NCI-H1048 (cell line): ENCODE results near the gene SSBP1.
"Not testable (repeated sequence)": the region's sequence is repeated elsewhere in the genome, so short reads cannot be mapped to it uniquely, and the experiment has no call there.

ENCODE experiments used
- DNase-seq: peaks from one replicate; lab custom pipeline; 2025; lab: John Stamatoyannopoulos, UW

Gene SSBP1, protein sequence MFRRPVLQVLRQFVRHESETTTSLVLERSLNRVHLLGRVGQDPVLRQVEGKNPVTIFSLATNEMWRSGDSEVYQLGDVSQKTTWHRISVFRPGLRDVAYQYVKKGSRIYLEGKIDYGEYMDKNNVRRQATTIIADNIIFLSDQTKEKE

DNA sequence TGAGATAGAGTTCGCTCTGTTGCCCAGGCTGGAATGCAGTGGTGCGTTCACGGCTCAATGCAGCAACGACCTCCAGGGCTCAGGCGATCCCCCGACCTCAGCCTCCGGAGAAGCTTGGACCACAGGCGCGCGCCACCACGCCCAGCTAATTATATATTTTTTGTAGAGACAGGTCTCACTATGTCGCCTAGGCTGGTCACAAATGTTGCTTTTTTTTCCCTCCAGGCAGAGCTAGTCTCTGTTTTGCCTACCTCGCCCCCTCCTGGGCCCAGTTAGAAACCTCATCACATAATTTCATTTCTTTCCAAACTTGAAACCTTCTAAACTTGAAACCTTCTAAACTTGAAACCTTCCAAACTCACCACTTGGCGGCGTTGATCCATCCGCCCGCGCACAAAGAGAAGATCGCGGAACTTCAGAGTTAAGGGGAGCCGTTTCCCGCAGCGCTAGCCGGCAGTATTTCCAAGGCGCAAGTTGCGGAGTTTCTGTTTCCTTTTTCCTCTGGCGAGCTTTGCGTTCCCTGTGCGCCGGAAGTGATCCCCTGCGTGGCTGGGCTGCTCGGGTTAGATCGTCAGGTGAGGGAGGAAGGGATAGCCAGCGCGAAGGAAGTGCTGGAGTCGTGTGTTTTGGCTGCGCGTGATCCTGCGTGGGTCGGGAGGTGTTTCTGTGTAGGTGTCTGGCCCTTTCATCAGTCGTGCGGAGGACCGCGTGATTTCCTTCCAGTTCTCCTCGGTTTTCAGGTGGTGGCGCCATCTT, at the start of gene SSBP1:
TSS of gene SSBP1 (plus strand) at position 523 of the 756 bp plus-strand sequence. CDS start 809 bp downstream, outside the sequence.
- peak; percentile 90 for DNase-seq

DNA sequence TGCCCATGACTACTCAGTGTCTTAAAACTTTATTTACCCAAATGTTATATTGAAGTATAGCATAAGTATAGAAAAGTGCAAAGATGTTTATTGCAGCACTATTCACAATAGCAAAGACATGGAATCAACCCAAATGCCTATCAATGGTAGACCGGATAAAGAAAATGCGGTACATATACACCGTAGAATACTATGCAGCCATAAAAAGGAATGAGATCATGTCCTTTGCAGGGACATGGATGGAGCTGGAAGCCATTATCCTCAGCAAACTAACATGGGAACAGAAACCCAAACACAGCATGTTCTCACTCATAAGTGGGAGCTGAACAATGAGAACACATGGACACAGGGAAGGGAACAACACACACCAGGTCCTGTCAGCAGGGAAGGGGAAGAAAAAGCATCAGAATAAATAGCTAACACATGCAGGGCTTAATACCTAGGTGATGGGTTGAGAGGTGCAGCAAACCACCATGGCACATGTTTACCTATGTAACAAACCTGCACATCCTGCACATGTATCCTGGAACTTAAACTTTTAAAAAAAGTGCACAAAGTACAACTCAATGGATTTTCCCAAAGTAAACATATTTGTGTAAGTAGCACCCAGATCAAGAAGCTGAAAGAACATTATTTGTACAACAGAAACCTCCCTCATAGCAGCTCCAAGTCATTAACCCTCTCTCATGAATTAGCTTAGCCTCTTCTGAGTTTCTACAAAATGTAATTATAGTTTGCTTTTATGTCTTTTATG, 48.9 kb upstream of the SSBP1 start:
- not testable (repeated sequence) for DNase-seq

GRCh38 chr7:141691540-141691939, 46.6 kb upstream of the SSBP1 start:
- no peak for DNase-seq

GRCh38 chr7:141691961-141692360, 46.2 kb upstream of the SSBP1 start:
- no peak for DNase-seq

DNA sequence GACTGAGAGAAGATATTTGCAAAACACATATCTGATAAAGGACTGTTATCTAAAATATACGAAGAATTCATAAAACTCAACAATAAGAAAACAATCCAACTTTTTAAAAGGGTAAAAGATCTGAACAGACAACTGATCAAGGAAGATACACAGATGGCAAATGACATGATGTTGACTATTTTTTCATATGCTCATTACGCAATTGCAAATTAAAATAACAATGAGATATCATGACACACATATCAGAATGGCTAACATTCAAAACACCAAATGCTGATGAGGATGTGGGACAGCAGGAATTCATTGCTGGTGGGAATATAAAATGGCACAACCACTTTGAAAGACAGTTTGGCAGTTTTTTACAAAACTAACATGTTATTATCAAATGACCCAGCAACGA, 45.1 kb upstream of the SSBP1 start:
- DNase-seq, result no peak

DNA sequence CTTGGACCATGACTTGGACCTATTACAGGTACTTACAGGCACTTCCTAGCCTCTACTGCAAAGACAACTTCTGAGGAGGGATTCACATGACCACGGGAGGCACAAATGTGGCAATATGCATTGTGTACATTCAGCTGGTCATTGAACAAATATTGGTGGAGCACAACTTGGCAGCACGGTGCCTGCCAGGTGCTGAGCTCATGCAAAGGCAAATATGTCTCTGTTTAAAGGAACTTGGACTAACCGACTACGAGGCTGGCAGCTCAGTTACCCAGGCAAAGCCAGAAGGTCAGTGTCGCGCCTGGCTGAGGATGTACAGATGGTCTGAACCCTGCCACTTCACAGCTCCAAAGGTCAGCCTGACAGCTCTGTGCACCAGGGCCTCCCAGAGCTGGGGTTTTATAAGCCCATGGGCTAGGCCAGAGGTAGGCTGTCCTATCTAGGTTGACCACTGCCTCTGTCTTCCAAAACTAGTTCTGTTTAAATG, 42.3 kb upstream of the SSBP1 start:
- no peak for DNase-seq

DNA sequence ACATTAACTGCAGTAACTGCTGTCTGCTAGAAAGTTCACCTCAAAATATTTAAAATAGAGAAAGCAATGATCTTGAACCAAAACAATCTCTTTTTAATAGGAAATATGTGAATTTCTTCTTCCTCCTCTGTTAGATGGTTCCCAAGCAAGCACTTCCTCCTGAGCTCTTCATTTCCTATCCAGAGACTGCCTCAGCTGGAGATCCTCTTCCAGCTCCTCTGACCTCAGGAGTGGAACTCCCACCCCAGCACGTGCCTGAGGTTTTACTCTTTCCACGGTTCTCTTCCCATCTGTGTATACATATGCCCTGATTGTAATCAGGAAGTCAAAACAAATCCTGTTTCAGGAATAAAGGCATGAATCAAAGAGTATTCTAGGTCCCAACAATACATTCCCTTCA, 41.8 kb upstream of the SSBP1 start:
- no peak for DNase-seq

DNA sequence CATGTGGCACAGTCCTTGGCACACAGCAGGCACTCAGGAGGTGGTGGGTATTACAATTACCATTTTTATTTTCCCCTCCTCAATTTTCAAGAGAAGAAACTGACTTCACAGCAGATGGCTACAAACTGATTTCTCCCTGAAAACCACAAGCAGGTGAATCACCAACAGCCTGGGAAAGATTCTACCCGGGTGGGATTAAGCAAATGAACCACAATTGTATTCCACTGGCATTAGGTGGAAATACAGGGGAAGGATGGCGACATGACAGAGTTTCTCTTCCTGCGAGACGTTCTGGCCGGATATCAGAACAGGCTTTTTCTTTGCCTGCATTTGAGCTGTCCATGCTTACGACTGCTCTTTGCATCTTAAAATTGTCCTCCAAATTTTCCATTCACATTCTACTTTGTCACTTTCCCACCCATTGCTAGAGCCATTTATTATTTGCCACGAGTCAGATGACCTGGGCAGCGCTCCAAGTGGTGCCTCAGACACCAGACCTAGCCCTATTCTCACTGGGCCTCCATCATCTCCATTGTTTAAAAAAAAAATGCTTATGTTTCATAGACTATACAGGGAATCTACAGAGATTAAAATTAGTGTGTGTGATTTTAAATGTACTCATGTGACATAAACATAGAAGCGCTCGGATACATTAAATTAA, 40.8 kb upstream of the SSBP1 start:
- no peak for DNase-seq

- DNase-seq, result no peak
Measured at GRCh38 chr7:141698247-141699015, 39.7 kb upstream of the SSBP1 start.

DNA sequence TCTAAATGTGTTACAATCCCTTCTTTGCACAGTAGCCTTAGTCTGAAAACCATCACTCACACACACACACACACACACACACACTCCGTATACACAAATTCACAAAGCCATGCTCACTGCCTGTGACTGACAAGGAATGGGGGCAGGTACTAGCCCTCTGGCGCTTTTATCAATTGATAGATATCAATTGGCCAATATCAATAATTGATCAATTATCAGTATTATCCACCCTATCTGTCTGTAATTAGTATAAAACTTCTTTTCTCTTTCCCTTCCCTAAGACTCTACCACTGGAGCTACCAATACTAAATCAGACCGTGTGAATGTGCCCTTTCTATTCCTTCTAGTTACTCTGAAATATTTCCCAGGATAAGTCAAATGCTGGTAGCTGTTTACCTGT, 38.3 kb upstream of the SSBP1 start:
- no peak for DNase-seq

DNA sequence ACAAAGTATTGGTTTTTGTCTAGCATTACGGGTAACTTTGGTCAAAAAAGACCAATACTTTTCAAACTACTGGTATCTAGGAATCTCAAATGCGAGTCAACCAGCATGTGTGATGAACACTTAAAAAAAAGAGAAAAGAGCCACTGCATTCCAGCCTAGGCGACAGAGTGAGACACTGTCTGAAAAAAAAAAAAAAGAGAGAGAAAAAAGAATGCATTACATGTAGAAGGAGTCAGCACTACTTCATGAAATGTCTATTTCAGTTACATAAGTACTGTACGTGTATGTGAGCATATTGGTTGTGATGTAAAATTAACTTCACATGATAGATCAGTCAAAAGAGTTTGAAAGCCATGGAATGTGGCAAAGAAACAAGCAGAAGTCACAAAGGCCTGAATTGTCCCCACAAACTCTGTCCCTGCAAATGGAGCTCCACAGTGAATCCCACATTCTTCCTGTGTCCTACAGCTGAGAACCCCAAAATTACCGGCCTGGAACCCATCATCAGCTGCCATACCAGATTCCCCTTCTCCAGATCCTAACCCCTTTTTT, 37.8 kb upstream of the SSBP1 start:
- no peak for DNase-seq

GRCh38 chr7:141700848-141701371, 37.2 kb upstream of the SSBP1 start:
- DNase-seq, result no peak

DNA sequence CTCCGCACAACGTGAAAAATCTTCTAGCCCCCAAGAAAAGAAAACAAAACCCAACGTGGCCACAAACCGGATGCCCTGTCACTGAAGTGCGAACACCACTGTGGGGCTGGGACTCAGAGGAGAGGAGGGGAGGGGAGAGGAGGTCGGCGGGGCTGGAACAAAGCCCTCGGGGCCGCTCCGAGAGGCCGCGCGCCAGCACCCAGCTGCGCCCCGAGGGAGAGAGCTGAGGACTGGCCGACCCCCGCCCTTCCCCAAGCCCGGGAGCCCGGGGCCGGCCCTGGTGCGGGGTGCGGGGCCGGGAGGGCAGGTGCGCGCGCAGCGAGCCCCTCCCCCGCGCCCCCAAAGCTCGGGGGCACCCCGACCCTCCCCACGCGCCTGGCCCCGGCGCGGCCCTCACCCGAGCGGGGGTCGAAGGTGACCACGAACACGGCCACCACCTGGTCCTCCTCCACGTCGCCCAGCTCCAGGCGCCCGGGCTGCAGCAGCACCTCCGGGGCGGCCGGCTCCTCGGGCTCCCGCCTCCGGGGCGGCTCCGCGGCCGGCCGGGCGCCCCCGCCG, 36.6 kb upstream of the SSBP1 start:
- DNase-seq, result no peak

GRCh38 chr7:141702047-141702567, 36.1 kb upstream of the SSBP1 start, which contains the start of gene DENND11:
Gene DENND11, minus strand, starts transcription at chr7:141702166. Its CDS starts 13 bp downstream, at chr7:141702153.
- DNase-seq, result no peak

- DNase-seq, result no peak
Measured at GRCh38 chr7:141702892-141703291, 35.3 kb upstream of the SSBP1 start.

- DNase-seq, result no peak
Measured at GRCh38 chr7:141704112-141704511, 34.0 kb upstream of the SSBP1 start.

DNA sequence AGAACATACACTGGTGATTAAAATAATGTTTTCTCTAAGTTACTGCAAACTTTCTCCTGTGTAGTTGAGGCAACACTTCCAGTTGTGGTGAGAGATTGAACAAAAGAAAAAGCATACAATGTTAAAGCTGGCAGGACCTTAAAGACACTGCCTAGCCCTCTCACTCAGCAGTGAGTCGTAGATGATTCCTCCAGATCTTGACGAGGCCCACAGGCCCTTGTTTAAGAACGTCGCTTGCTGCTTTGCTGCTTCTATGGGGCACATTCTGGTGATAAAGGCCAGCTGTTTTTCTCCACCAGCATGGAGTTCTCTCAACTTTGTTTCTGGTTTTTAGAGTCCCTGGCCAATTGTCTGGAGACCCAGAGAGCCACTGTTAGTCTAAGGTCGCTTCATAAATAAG, 33.4 kb upstream of the SSBP1 start:
- no peak for DNase-seq

DNA sequence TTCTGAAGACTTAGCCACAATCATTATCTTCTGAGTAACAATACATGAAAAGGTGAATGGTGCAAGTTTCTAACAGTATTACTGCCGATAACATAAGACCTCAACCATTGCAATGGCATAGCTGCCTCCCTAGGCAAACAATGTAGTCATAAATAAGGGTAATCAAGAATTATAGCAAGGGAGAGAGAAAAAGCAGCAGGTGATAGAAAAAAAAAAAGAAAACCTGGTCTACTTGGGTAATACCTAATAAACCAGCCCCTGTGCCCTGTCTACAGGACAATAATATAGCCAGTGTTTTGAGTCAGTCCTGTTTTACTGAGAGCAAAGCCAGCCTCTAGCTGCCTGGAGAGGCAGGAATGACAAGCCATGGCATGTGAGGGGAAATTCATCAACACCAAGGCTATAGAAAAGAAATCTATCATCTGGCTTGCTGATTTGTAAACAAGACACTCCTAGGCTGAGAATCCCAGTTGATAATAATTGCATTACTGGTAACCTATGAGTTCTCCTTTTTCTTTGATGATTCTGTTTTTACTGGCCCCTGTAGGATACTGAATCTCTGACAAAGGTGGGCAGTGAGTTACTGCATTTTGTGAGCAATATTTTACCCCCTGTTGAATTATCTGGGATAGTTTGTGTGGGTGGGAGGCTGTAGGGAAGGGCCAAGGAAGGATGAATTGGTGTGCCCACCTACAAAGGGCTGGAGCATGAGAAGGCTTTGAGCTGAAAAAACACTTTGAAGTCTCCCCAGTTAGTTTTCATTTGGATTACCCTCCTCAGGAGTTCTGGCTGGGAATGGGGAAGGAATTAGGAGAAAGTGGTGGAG, 31.7 kb upstream of the SSBP1 start:
- DNase-seq, result no peak

- DNase-seq, result no peak
Measured at GRCh38 chr7:141708351-141708750, 29.8 kb upstream of the SSBP1 start, which contains the start of gene WEE2. Gene WEE2, plus strand, starts transcription at chr7:141708353. Its CDS starts 406 bp downstream, at chr7:141708759.
